Measurements from ENCODE around the gene TMEM272.

TMEM272 gene

GRCh38 chr13:51817717-51818116, 27.3 kb downstream of the TMEM272 start:
- no peak for ATAC-seq
- TF ChIP-seq TCF4 (CRISPR knock-in tag; IDR thresholded peaks at IDR 0.05; ENCODE audit: borderline replicate concordance) (no peak), TOX (CRISPR knock-in tag; IDR thresholded peaks at IDR 0.05; ENCODE audit: borderline replicate concordance) (no peak), ARNTL (CRISPR knock-in tag; IDR thresholded peaks at IDR 0.05; ENCODE audit: borderline replicate concordance, low read depth) (no peak), GLIS3 (CRISPR knock-in tag; IDR thresholded peaks at IDR 0.05) (no peak), CSRNP3 (CRISPR knock-in tag; IDR thresholded peaks at IDR 0.05) (no peak), CSDC2 (CRISPR knock-in tag; IDR thresholded peaks at IDR 0.05) (no peak)

GRCh38 chr13:51816604-51817249, 28.2 kb downstream of the TMEM272 start:
- ATAC-seq: no peak

GRCh38 chr13:51815848-51816247, 29.1 kb downstream of the TMEM272 start:
- TF ChIP-seq TOX (CRISPR knock-in tag; IDR thresholded peaks at IDR 0.05; ENCODE audit: borderline replicate concordance): no peak
- TF ChIP-seq CSDC2 (CRISPR knock-in tag; IDR thresholded peaks at IDR 0.05): no peak
- no peak for ATAC-seq

More at GRCh38 chr13:51816604-51817249, 28.2 kb downstream of the TMEM272 start:
- TF ChIP-seq TOX (CRISPR knock-in tag; IDR thresholded peaks at IDR 0.05; ENCODE audit: borderline replicate concordance) (no peak), GLIS3 (CRISPR knock-in tag; IDR thresholded peaks at IDR 0.05) (no peak), TSHZ2 (CRISPR knock-in tag; IDR thresholded peaks at IDR 0.05) (no peak), ZC3H10 (CRISPR knock-in tag; IDR thresholded peaks at IDR 0.05) (no peak), TCF4 (CRISPR knock-in tag; IDR thresholded peaks at IDR 0.05; ENCODE audit: borderline replicate concordance) (no peak), ESRRG (CRISPR knock-in tag; IDR thresholded peaks at IDR 0.05) (no peak), SNAI2 (CRISPR knock-in tag; IDR thresholded peaks at IDR 0.05) (no peak), ZNF70 (CRISPR knock-in tag; IDR thresholded peaks at IDR 0.05) (no peak), ZNF8 (CRISPR knock-in tag; IDR thresholded peaks at IDR 0.05) (no peak)
- TF ChIP-seq, protein P1, sequence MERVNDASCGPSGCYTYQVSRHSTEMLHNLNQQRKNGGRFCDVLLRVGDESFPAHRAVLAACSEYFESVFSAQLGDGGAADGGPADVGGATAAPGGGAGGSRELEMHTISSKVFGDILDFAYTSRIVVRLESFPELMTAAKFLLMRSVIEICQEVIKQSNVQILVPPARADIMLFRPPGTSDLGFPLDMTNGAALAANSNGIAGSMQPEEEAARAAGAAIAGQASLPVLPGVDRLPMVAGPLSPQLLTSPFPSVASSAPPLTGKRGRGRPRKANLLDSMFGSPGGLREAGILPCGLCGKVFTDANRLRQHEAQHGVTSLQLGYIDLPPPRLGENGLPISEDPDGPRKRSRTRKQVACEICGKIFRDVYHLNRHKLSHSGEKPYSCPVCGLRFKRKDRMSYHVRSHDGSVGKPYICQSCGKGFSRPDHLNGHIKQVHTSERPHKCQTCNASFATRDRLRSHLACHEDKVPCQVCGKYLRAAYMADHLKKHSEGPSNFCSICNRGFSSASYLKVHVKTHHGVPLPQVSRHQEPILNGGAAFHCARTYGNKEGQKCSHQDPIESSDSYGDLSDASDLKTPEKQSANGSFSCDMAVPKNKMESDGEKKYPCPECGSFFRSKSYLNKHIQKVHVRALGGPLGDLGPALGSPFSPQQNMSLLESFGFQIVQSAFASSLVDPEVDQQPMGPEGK (CRISPR knock-in tag; IDR thresholded peaks at IDR 0.05; ENCODE audit: borderline replicate concordance): no peak

- peak; percentile 93 for ATAC-seq
- no peak for TF ChIP-seq POU6F1 (CRISPR knock-in tag; IDR thresholded peaks at IDR 0.05; ENCODE audit: borderline replicate concordance, low read depth)
- TF ChIP-seq ZFP3 (CRISPR knock-in tag; IDR thresholded peaks at IDR 0.05): no peak
- TF ChIP-seq TSHZ2 (CRISPR knock-in tag; IDR thresholded peaks at IDR 0.05): no peak
- no peak for TF ChIP-seq CREB5 (CRISPR knock-in tag; IDR thresholded peaks at IDR 0.05; ENCODE audit: low read depth)
- TF ChIP-seq, protein P1 (CRISPR knock-in tag; IDR thresholded peaks at IDR 0.05; ENCODE audit: borderline replicate concordance): no peak
- no peak for TF ChIP-seq ZNF70 (CRISPR knock-in tag; IDR thresholded peaks at IDR 0.05)
- TF ChIP-seq TCF4 (CRISPR knock-in tag; IDR thresholded peaks at IDR 0.05; ENCODE audit: borderline replicate concordance): no peak
- no peak for TF ChIP-seq ESRRG (CRISPR knock-in tag; IDR thresholded peaks at IDR 0.05)
- TF ChIP-seq OSR1 (CRISPR knock-in tag; IDR thresholded peaks at IDR 0.05): no peak
- no peak for TF ChIP-seq PPARA (CRISPR knock-in tag; IDR thresholded peaks at IDR 0.05; ENCODE audit: borderline replicate concordance)
- TF ChIP-seq GLIS3 (CRISPR knock-in tag; IDR thresholded peaks at IDR 0.05): no peak
- no peak for TF ChIP-seq BACH2 (CRISPR knock-in tag; IDR thresholded peaks at IDR 0.05; ENCODE audit: borderline replicate concordance)
Observed at GRCh38 chr13:51814825-51815650, 29.9 kb downstream of the TMEM272 start.
